Mucosa of descending colon (tissue), 3 donors: Measurements from ENCODE around the gene THAP7. TPM values are rescaled to one million over a fixed set of nuclear protein-coding genes. Genes with fewer than 3 reads are reported as not detected.

Experiments
- ATAC-seq: fragments of 200-7000 bp; cut with Tn5 transposase; one replicate; pipeline ENCODE4 v1.9.1; 2020; ENCODE audit warnings: mild to moderate bottlenecking, moderate library complexity
- DNase-seq, 3 donors: peaks; one replicate each; pipeline ENCODE4 v3.0.0-alpha.2; 2020
- H3K36me3 ChIP-seq: fragments of 200-600 bp; one replicate; pipeline ENCODE4 v1.8.0; 2021; ENCODE audit warnings: low read depth, mild to moderate bottlenecking
- H3K4me1 ChIP-seq: fragments of 200-600 bp; one replicate; pipeline ENCODE4 v1.8.0; 2021; ENCODE audit warnings: low read depth, mild to moderate bottlenecking
- H3K4me3 ChIP-seq: fragments of 200-600 bp; one replicate; pipeline ENCODE4 v1.8.0; 2021; ENCODE audit warnings: mild to moderate bottlenecking
- H3K9me3 ChIP-seq: fragments of 200-600 bp; one replicate; pipeline ENCODE4 v1.8.0; 2021; ENCODE audit warnings: mild to moderate bottlenecking
- CTCF ChIP-seq: fragments of 200-600 bp; IDR thresholded peaks from one replicate; pipeline ENCODE4 v1.8.0; 2022; ENCODE audit warnings: antibody characterized with exemption, mild to moderate bottlenecking
- intact Hi-C, 2 donors: fragments of 100-400 bp; cut with DNase I in 1 of 2; cut with micrococcal nuclease in 1 of 2; formaldehyde crosslinking; loops; one replicate each; pipeline versions ENCODE4 v1.11.0 to v1.11.1; 2022; cut with DNase I, micrococcal nuclease
- total RNA-seq, 3 donors: library from RNA; stranded (reverse); fragmentation: NEBNext Ultra II Directional in 2 of 3; extraction: Animal tissue kit (Norgen Biotek cat#: 25700) in 2 of 3; gene quantifications; one replicate each; pipeline versions ENCODE4 v1.2.1 to v1.2.4, GENCODE V29; 2021 to 2023
- donor health status: DM: no; HTN: no; CAD: no; lungs with moderate emphysema.
- donor health status: DM: no; HTN: no; CAD: no.
- donor health status: DM: no; HTN: yes; CAD: no.

Gene THAP7
- total RNA-seq, 3 donors from 2014 or later = 16.8 to 27.8 (median 19.8) TPM

- Histone ChIP-seq H3K9me3 (no peaks in the 10 kb centered on the region), H3K4me1 (no peaks in the 10 kb centered on the region), H3K4me3 (no peak overlapping the region), H3K36me3 (no peaks in the 10 kb centered on the region)
- DNase-seq = no peak
- no peak for ATAC-seq
- intact Hi-C loops = no loop called here
- TF ChIP-seq CTCF = no peak
Observed at GRCh38 chr22:21020802-21021429, 19.0 kb upstream of the THAP7 start.

GRCh38 chr22:21018314-21018713, 16.4 kb upstream of the THAP7 start:
- intact Hi-C loops = no loop called here
- DNase-seq = no peak
- TF ChIP-seq CTCF = no peak
- ATAC-seq = no peak
- Histone ChIP-seq H3K4me3 (no peak overlapping the region), H3K36me3 (no peaks in the 10 kb centered on the region), H3K4me1 (peaks cover 21% of the 10 kb centered on the region), H3K9me3 (no peaks in the 10 kb centered on the region)

DNA sequence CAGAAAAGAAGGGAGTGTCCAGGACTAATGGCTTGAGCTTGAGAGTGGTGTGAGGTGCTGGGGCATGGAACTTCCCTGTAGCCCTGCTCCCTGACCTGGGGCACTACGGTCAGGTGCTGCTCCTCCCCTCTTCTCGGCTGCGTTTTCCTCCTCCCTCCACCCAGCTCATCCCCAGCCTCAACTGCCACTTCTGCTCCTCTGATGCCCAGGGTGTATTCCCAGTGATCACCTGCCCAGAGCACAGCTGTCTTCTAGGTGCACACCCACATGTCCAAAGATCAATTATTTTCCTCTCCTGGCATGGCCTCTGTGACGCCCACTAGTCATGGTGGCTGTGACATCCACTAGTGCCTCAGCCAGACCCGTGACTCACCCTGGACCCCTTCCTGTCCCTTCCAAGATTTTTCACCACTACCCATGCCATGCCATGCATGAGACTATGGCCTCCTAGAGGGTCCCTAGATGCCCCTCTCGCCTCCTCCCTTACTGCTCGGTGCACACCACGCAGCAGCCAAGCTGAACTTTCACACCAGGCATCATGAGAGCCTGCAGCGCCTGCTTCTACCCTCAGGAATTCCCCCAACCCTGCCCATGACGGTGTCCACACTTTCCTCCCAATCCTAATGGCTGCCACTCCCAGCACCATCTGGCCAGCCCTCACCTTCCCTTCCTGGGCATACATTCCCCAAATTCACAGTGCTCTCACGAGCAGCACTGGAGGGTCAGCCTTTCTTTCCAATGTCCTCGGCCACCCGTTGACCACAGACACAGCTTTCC, 14.9 kb upstream of the THAP7 start:
- H3K36me3 ChIP-seq = no peaks in the 10 kb centered on the region
- ATAC-seq (peak; percentile 9), DNase-seq (no peak)
- no peak for TF ChIP-seq CTCF
- intact Hi-C loops = no loop called here
- H3K4me3 ChIP-seq = no peak overlapping the region
- H3K4me1 ChIP-seq = peaks cover 21% of the 10 kb centered on the region
- no peaks in the 10 kb centered on the region for H3K9me3 ChIP-seq

GRCh38 chr22:21015466-21016006, 13.6 kb upstream of the THAP7 start:
- no peaks in the 10 kb centered on the region for H3K9me3 ChIP-seq
- TF ChIP-seq CTCF = no peak
- peaks cover 21% of the 10 kb centered on the region for H3K4me1 ChIP-seq
- no peaks in the 10 kb centered on the region for H3K36me3 ChIP-seq
- intact Hi-C loops = no loop called here
- DNase-seq = no peak
- no peak overlapping the region for H3K4me3 ChIP-seq
- no peak for ATAC-seq

DNA sequence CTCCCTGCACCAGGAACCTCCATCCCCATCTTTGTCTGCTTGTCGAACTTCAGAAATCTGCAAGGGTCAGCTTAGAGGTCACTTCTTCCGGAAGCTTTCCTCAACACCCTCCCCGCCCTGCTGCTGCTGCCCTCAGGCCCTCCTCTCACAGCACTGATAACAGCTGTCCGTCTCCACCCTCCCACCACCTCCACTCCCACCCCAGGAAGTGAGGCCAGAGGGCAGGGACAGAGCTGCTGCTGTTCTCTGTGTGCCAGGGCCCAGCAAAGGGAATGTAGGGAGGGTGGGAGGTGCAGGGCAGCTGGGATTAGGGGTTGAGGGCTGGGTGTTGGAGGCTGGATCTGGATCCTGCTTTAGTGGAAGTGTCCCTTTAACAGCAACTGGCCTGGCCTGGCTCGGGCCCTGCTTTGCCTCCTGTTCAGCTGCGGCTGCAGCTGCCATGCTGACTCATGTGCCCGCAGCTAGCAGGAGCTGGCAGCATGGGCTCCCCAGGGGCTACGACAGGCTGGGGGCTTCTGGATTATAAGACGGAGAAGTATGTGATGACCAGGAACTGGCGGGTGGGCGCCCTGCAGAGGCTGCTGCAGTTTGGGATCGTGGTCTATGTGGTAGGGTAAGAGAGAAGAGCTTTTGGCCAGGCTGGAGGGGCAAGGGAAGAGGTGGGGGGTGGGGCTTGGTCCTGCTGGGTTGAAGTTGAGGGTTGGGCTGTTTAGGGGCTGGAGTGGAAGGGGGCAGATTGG, 13.0 kb upstream of the THAP7 start, which contains the start of gene P2RX6:
Gene P2RX6 (plus strand): TSS at position 440 of the 740 bp plus-strand sequence. CDS start 10 bp downstream, at position 450.
- TF ChIP-seq CTCF = no peak
- peak; percentile 78 for ATAC-seq
- peak; percentile 55 to 75 (median 68) for DNase-seq
- intact Hi-C loops = no loop called here
- no peak within 1 kb of the TSS for H3K4me3 ChIP-seq
- no peaks in the 10 kb centered on the region for H3K36me3 ChIP-seq
- peaks cover 21% of the 10 kb centered on the region for H3K4me1 ChIP-seq
- H3K9me3 ChIP-seq = no peaks in the 10 kb centered on the region
